NCI-H510A (cell line): ENCODE data around the gene PAQR8.
"Not testable (repeated sequence)": the region's sequence is repeated elsewhere in the genome, so short reads cannot be mapped to it uniquely, and the experiment has no call there.

Experiments used
- DNase-seq: peaks from one replicate; lab custom pipeline; 2025; lab: John Stamatoyannopoulos, UW

The PAQR8 gene

DNA sequence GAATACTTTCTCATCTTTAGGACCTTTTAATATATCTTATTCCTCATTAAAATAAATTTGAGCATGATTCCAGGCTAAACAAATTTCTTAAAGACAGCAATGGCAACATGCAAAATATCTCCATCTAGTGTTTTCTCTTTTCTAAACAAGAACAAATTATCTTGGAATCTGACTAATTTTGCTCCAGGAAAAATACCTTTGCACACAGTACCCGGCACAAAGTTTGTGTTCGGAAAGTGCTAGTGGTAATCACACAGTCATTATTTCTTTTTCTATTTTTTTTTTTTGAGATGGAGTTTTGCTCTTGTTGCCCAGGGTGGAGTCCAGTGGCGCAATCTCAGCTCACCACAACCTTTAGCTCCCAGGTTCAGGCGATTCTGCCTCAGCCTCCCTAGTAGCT lies 50.0 kb downstream of the PAQR8 start:
- DNase-seq: no peak

DNA sequence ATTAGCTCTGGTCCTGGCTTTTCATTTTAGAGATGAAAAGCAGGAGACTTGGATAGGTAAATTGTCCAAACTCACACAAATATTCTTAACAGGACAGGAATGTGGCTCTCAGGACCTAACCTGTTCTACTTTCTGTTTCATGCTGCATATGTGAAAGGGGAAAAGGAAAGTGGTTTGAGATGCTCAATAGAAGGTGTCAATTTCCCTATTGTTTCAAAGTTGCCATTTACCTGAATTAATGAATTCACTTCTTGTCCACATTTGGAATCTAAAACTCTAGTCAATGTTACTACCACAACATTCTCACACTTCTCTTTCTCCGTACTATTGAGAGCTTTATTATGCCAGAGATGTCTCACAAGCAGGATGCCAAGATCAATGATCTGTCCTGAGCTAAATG lies 53.4 kb downstream of the PAQR8 start:
- DNase-seq: no peak

DNA sequence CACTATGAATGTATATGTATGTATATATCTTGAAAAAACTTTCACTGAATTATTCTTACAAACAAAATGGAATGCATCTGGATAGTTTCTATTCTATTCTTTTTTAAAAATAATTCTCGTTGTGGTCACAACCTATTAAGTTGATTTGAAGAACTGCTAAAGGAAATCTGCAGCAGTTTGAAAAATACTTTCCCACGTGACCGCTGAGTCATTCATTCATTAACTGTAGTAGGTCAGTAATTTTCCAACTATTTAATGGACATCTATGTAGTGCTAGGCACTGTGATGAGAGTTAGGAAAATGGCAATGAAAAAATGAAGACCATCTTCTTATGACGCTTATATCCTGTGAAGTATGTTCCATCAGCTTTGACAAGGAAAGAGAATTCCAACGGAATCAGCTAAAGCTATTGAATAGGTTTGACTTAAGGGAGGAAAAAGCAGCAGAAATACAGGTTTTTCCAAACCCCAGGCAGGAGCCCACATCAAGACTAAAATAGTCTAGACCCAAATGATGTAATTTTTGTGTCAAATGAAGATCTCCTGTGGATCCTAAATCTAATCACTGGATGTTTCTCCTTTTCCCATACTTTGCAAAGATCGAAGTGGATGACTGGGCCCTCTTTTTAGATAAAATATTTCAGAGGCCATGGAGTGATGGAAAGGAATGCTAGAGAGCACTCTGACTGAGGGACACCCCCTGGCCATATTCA lies 54.1 kb downstream of the PAQR8 start:
- DNase-seq: no peak

DNA sequence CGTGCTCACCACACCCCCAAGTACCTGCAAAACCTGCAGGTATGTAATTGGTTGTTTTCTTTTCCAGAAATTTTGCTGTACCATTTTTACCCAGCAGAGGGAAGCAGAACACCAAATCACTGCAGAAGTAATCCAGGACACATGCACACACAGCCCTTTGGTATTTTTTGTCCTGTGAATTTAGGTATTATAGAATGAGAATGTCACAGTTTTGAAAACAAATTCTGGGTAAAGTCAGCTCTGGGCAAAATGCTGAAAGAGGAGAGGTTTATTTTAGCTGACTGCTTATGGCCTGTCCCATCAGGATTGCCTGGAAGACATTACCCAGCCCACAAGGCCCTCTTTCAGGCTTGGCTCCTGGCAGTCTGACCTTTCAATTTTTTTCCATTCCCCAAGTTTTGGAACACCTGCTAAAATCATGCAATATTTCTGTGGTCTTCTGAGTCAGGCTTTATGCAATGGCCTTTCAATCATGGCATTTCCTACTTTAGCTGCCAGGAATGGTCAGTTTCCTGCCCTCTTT lies 54.7 kb downstream of the PAQR8 start:
- peak; percentile 36 for DNase-seq

DNA sequence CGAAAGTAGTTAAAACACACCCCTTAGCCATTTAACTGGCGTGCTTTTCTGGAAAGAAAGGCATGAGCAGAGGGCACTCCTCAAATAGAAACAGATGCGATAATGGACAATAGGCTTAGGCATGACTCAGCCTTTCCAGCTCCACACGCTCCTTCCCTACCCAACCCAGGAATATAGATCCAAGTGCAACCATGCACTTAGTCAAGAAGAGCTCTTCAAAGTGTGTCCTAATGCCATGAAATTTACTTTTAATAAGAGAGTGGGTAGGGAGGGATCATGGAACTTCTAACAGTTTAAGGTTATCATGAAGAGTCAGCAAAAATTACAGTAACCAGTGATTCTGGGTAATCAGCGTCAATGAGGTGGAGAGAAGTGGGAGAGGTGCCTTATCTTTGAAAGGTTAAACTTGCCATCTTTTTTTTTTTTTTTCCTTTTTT lies 55.7 kb downstream of the PAQR8 start:
- no peak for DNase-seq

DNA sequence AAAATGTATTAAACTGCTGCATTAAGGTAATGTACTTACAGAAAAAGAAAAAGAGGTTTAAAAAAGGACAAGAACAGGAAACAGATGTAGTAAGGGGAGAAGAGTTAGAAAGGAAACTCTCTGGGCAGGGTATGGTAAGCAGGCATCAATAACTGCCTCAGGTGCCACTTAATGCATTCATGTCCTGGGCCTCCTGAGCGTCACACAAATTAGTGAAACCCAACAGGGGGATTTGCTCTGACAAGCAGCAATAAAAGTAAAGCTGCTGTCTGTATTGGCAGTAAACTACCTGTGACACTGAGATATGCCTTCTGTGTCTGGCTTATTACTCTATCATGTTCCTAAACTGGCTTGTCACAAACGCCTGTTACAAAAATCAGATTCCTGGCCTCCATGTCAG lies 56.7 kb downstream of the PAQR8 start:
- no peak for DNase-seq

DNA sequence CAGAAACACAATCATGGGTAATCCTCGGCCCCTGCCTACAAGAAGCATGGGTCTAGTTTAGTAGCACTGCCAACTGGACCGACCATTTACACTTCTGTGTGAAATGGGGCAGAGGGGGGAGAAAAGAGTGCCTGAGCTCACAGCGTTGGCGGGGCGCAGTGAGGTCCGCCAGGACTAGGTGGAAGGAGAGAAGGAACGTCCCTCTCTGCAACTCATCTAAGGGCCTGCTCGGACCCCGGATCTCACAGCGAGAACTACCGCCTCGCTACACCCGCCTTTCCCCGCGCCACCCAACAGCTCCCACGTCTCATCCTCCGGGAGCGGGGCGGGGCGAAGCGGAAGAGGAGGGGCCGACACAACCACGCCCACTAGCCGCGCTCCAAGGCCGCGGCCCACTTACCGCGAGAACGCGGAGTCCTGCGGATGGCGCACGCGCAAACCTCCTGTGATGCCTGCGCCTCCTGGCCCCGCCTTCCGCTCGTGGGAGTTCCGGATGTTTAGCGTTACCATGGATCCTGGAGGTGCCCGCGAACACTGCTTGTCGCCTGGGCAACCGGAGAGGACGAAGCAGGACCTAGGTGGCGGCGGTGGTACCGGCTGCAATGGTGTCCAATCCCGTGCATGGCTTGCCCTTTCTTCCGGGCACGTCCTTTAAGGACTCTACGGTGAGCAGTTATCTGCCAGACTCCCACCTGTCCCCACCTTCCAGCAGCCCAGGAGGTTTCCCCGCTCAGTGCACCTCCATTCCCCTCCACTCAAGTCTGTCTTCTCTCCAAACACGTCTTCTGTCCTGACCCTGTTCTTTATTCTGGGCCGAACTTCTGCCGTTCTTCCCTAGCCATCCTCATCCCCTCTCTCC lies 58.1 kb downstream of the PAQR8 start, which contains the start of gene EFHC1:
Gene EFHC1, plus strand, starts transcription at position 534 of the 859 bp plus-strand sequence. Its CDS starts 69 bp downstream, at position 603.
- DNase-seq: peak; percentile 100

DNA sequence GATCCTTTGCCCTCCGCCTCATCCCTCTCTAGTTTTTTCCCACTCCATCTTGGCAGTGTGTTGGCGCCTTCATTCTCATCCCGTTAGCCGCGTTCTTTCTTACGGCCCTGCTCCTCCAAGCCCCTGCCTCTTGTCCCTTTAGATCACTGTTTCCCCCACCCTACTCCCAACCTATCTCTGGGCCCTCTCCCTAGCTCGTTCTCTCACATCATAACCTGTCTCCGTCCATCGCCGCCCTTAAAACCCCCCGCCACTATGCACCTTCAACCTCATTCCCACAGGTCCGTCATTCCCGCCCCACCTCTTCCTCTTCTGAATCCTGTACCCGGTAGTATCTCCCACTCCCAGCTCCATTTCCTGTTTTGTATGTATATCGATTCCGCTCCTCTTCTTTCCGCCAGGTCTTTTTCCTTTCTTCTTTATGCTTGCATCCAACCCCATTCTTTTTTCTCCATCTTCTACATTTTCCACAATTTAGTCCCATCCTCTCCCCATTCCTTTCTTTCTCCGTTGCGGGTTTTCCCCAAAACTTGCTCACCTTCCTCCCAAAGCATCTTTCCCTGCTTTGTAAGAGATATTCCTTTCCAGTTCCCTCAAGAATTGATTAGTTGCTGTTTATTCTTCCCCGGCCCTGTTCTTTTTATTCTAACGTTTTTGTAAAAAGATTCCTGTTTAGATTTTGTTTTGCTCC lies 58.9 kb downstream of the PAQR8 start:
- DNase-seq: peak; percentile 86

DNA sequence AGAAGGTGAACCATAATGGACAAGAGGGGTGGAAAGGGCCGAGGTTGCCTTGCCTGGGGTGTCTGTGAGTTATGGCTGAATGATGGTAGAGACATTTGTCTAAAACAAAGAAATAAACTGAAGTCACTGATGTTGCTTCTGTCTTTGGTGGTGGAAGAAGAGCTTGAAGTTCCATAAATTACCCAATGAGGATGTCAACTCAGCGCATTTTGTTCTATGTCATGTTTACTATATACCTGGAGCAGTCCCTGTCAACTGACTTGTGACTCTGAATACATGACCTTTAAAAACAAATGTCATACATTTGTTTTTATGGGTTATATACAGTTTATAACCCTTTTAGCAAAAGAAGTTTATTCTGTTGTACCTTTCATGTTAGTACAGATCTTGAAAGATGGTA lies 60.2 kb downstream of the PAQR8 start:
- DNase-seq: no peak

DNA sequence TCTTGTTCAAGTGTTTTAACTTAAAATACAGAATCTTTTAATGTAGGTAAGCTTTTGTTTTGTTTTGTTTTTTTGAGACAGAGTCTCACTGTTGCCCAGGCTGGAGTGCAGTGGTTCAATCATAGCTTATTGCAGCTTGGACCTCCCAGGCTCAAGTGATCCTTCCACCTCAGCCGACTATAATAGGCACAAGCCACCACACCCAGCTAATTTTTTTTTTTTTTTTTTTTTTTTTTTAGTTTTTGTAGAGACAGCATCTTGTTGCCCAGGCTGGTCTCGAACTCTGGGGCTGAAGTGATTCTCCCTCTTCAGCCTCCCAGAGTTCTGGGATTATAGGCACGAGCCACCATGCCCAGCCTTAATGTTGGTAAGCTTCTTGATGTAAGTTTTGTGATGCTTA lies 61.5 kb downstream of the PAQR8 start:
- DNase-seq: no peak

DNA sequence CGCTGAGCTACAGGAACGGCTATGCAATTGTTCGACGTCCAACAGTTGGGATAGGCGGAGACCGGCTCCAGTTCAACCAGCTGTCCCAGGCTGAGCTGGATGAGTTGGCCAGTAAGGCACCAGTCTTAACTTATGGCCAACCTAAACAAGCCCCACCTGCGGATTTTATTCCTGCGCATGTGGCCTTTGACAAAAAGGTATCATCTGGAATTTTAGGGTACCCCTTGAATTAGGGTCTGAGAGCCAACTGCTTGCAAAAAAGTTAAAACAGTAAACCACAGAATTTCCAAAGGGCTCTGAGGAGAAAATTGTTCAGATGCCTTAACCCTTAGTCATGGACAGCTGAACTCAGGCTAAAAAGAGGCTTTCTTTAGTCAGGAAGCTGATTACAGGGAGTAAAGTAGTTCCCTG lies 62.0 kb downstream of the PAQR8 start:
- no peak for DNase-seq

DNA sequence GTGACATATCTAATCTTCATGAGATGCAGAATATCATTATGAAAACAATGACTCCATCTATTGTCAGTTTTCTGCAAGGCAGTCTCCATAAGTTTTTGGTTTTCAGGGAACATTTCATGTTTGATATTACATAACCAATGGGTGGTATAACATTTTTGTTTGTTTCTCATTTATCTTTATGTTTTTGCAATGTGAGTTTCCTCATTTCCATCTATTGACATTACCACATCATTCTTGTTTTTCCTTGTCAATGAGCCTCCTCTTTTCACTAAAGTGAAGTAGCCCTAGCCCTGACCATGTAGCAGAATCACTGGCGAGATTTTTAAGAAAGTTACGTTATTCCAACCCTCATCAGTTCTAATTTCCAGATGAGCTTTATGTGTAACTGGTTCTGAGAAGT lies 62.6 kb downstream of the PAQR8 start:
- DNase-seq: no peak

DNA sequence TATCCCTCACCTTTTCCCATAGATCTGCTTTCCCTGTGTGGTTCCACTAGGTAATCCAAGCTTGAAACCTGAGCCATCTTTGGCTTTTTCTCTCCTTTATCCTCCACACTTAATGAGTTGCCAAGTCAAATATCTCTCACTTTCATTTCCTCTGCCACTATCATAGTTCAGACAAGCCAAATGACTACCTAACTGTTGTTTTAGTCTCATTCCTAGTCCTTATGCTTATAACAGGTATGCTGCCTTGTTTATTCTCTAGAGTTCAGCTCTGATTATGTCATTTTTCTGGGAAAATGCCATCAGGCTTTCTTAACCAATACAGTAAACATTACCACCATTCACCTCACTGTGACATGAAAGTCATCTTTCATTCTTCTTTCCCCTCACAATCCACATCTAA lies 64.7 kb downstream of the PAQR8 start:
- DNase-seq: no peak

DNA sequence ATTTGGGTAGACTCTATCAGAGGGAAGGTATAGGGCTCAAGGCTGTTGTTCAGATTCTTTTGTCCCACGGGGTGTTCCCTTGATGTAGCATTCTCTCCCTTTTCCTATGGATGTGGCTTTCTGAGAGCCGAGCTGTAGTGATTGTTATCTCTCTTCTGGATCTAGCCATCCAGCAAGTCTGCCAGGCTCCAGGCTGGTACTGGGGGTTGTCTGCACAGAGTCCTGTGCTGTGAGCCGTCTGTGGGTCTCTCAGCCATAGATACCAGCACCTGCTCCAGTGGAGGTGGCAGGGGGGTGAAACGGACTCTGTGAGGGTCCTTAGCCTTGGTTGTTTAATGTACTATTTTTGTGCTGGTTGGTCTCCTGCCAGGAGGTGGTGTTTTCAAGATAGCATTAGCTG lies 71.3 kb downstream of the PAQR8 start:
- DNase-seq: not testable (repeated sequence)

DNA sequence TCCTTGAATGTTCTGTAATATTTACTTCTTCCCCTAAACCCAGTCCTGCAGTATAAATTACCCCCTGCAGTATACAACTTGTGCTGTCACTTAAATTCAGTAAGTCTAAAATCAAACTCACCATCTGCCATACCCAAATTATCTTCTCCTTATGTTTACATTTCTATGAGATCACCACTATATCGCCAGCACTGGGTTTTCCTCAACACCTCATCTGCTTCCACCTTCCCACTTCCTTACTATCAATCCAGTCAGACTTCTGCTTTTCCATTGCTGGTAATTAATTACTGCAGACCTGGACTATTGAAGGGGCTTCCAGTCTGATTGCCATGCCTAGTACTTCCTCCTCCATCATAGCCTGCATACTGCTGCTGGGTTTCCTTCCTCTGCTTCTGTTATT lies 73.4 kb downstream of the PAQR8 start:
- no peak for DNase-seq

DNA sequence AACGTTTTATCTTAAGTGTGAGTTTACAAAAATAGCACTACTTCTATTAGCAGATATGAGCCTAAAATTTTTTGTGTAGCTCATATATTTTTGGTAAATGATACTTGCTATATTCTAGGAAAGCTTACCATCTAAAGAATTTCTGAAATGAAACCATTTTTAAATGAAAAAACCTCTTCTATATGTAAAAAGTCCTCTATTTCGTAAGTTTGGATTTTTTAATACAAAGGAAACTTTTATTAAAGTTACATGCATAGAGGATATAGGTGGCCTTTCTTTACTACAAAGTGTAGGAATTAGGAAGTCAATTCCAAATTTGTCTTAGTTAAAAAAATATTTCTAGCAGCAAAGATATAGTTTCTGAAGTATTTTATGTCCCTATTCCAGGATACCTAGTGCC lies 77.0 kb downstream of the PAQR8 start:
- no peak for DNase-seq

DNA sequence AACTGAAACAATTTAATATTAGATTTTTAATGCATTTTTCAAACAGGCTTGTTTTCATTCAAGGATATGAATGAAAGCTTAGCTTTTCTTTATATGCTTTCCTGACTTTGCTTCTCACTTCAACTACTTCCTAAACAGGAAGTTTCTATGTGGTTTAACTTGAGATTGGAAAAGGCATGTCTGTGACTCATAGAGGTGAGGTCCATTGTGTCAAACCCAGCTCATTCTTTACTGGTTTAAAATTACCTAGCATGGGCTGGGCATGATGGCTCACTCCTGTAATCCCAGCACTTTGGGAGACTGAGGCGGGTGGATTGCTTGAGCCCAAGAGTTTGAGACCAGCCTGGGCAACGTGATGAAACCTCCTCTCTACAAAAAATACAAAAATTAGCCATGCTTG lies 92.6 kb downstream of the PAQR8 start:
- no peak for DNase-seq

DNA sequence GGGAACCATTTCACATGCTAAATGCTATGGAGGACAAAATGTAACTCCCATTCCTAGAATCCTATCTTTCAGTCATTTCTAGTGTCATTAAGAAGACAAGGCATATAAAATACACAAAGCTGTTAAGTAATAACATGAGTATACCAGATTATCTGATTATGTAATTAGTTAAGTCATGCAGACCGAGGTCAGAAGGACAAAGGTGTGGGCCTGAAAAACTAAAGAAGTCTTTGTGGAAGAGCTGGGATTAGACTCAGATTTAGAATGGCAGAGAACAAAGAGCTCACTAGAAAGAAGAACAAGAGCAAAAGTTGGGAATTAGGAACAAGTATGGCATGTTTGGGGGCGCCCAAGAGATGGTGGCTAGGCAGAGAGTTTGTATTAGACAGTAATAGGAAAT lies 95.1 kb downstream of the PAQR8 start:
- DNase-seq: no peak
